GM10847 (cell line): ENCODE results near the gene F2RL3.

Experiments used
- POLR2A ChIP-seq: IDR thresholded peaks from 2 replicates; pipeline ENCODE4 v1.6.1; 2011; ENCODE audit not compliant: insufficient read length; ENCODE audit errors: extremely low read depth

F2RL3 gene

DNA sequence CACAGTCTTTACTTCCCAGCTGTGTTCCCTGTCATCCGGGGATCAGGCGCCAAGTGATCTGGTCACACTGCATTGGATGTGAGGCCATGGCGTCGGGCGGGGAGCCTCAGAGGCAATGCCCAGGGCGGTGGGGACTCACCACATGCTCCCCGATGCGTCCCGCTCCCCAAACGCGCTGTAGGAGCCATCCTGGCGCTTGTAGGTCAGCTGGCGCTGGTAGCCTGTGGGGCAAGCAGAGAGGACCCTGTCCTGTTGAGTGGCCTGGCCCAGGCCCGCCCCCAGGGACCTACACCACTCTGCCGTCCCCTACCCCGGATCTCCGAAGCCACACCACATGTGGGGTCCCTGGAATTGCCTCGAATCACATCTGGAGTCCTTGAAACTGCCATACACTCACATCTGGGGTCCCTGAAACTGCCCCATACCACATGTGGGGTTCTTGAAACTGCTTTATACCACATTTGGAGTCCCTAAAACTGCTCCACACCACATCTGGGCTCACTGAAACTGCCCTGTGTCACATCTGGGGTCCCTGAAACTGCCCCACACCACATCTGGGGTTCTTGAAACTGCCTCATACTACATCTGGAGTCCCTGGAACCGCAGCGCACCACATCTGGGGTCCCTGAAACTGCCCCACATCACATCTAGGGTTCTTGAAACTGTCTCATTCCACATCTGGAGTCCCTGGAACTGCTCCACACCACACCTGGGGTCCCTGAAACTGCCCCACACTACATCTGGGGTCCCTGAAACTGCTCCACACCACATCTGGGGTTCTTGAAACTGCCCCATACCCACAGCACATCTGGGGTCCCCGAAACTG is 33.2 kb downstream of the F2RL3 start:
- no peak for TF ChIP-seq POLR2A

DNA sequence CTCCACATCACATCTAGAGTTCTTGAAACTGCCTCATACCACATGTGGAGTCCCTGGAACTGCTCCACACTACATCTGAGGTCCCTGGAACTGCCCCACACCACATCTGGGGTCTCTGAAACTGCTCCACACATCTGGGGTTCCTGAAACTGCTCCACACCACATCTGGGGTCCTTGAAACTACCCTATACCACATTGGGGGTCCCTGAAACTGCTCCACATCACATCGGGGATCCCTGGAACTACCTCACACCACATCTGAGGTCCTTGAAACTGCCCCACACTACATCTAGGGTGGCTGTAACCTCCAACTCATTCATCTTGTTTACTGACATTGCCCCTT is 33.8 kb downstream of the F2RL3 start:
- no peak for TF ChIP-seq POLR2A

DNA sequence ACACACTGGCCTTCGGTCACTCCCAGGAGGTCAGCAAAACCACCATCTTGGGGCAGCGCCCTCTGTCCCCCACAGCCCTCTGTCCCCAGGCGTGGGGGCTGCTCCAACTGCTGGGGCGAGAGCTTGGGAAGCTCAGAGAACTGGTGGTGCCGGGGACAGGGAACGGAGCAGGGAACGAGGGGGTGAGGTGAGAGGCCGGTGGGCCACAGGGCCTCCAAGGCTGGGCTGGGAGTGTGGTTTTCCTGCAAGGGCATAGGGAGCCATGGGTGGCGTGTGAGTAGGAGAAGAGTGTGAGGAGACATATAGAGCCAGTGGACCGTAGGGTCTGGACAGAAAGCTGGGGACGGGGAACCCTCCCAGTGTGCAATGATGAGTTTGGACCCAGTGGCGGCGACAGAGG is 34.1 kb downstream of the F2RL3 start:
- no peak for TF ChIP-seq POLR2A

DNA sequence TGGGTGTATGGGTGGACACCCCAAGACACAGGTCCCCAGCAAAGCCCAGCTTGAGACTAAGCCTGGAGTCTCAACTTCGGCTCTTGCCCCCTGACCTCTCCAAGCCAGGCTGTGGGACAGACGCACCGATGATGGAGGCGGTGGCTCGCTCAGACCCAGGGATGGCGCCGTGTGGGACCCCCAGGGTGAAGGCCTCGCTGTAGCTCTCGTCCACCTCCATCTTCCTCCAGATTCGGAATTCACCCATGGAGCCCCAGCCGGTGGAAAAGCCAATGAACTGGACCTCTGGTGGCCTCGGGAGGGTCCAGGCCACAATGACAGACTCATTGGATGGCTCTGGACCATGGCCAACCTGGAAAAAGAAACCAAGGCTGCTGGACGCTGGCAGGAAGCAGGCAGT is 39.1 kb downstream of the F2RL3 start:
- no peak for TF ChIP-seq POLR2A

DNA sequence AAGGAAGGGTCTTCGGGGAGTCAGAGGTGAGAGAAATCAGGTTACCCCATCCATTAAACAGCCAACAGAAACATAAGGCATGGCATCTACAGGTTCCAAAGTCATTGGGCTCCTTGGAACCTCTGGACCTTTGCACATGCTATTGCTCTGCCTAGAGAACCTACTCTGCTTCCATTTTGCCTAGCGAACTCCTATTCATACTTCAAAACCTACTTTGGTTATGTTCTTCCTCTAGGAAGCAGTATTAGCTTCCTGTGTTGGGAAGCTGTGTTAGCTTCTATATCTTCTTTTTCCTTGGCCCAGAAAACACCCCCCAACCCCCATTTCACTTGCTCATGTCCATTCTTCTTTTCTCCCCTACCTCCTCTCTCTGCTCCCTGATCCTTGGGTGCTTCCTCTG is 39.6 kb downstream of the F2RL3 start:
- no peak for TF ChIP-seq POLR2A

DNA sequence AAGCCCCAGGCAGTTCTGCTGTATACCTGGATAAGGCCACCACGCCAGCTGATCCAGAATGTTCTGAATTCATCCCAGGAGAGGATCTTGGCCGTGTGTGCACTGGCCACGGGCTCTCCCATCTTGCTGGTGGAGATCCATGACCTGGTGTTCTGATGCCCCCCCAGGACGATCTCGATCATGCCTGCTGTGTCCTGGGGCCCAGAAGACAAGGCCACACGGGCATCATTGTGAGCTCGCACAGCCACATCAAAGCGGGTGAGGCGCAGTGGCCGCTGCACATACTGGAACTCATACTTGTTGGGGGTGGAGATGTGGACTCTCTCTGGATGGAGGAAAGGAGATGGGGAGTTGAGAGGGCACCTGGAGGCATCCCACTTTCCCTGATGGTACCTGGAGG is 40.1 kb downstream of the F2RL3 start:
- TF ChIP-seq POLR2A = no peak

DNA sequence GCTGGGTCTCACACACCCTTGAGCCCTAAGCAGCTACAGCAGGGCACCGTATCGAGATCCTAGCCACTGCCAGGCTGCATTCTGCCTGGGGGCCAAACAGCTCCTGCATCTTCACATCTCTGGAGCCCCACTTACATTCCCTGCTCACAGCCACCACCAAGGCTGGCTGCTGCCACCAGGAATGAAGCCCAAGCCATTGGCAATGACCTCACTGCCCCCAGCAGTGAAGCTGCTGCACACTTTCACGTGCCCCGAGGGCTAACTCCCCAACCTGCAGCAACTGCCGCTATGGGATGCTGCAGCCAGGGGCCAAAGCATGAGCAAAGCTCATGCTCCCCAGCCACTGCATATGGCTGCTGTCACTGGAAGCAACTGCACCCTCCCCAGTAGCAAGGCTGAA is 42.0 kb downstream of the F2RL3 start:
- no peak for TF ChIP-seq POLR2A

DNA sequence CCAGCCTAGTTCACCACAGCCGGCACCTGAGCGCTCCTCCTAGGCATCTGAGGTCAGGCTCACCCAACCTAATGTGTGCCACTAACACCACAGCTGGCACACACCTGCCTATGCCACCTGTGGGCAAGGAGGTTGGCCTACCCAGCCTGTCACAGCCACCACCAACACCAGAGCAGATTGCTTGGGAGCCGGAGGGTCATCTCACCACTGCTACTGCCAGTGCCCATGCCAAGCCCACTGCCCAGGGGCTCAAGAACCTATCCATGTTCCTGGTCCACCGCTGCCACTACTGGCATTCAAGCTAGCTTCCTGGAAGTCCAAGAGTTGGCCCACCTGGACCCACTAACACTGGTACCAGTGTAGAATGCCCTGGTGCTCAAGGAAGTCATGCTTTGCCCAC is 42.5 kb downstream of the F2RL3 start:
- TF ChIP-seq POLR2A = no peak

DNA sequence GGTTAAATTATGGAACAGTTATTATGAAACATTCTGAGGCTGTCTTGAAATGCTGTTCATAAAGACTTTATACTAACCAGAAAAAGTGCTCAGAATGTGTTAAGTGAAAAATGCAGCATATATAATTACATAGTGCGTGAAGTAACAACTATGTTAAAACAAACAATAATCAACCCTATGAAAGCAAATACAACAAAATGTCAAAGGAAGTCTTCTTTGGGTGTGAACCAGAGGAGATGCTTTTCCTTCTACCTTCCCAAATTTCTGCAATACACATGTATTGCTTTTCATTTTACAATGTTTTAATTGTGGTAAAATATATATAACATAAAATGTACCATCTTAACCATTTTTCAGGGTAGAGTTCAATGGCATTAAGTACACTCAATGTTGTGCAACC is 45.7 kb downstream of the F2RL3 start:
- no peak for TF ChIP-seq POLR2A

DNA sequence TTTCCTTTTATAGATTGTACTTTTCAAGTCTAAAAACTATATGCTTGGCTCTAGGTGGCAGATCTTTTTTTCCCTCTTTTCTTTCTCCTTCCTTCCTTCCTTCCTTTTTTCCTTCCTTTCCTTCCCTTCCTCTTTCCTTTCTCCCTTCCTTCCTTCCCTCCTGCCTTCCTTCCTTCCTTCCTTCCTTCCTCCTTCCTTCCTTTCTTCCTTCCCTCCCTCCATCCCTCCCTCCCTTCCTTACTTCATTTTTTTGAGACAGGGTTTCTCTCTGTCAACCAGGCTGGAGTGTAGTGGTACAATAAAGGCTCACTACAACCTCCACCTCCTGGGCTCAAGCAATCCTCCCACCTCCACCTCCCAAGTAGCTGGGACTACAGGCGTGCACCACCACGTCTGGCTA is 48.1 kb downstream of the F2RL3 start:
- no peak for TF ChIP-seq POLR2A

DNA sequence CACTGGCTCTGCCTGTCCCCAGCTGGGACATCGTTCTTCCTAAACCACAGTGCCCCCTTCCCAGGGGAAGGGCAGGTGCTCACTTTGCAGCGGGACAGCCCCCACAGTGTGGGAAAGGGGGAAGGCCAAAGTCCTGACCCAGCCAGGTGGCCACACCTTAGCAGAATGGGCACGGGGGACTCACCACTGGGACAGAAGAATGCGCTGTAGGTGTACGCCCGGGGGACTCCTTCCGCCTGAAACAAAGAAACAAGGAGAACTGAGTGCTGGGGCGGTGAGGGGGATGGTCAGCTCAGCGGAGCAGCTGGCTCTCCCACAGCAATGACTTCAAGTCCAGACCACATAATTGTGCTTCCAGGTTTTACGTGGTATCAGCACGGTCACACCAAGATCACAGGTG is 49.4 kb downstream of the F2RL3 start:
- TF ChIP-seq POLR2A = no peak

DNA sequence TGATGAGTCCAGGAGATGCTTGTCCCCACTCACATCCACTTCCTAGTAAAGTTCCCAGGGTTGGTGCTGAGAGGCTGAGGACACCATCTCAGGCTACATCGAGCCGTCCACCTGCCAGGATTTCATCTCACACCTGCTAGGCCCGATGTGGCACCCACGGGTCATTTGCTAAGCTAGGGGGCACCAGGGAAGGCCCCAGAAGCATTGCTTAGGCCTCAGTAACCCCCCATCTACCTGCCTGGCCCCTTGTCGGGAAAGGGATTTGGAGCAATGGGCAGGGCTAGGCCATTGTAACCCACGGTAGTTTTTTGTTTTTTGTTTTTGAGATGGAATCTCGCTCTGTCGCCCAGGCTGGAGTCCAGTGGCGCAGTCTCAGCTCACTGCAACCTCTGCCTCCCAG is 51.8 kb downstream of the F2RL3 start:
- no peak for TF ChIP-seq POLR2A
